COLO668 (cell line): ENCODE results near the gene GATAD2A.
A peak's percentile ranks its signal among the peaks of the same experiment; 100 is the strongest.
"Not testable (repeated sequence)": the region's sequence is repeated elsewhere in the genome, so short reads cannot be mapped to it uniquely, and the experiment has no call there.

Experiments used
- DNase-seq: peaks from one replicate; lab custom pipeline; 2025; ENCODE audit not compliant: unreplicated experiment; lab: John Stamatoyannopoulos, UW

GATAD2A gene

DNA sequence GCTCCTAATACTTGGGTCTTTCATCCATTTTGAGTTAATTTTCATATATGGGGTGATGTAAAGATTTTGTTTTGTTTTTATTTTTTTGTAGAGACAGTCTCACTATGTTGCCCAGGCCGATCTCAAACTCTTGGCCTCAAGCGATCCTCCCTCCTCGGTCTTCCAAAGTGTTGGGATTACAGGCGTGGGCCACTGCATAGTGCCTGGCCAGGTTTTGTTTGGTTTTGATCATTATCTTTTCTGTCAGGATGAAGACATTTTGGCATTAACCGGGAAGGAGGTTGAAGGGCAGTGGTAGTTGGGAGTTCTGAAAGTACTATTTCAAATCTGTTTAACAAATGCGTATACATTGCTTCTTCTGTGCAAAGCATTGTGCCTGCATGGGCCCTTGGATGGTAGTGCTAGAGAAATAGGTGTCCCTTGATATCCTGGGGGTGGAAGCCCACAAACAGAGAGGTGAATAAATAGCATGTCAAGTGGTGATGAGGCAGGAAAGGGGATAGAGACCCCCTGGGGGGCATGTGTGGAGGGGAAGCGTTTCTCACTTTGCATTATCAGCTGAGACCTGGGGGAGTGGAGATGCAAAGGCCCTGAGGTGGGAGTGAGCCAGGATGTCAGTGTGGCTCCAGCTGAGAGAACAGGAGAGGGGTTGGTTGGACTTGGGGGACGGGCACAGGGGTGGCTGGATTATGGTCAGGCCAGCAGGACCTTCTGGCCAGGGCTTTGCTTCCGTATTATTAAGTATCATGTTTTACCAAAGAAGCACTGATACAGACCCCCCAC is 41.4 kb downstream of the GATAD2A start:
- no peak for DNase-seq

DNA sequence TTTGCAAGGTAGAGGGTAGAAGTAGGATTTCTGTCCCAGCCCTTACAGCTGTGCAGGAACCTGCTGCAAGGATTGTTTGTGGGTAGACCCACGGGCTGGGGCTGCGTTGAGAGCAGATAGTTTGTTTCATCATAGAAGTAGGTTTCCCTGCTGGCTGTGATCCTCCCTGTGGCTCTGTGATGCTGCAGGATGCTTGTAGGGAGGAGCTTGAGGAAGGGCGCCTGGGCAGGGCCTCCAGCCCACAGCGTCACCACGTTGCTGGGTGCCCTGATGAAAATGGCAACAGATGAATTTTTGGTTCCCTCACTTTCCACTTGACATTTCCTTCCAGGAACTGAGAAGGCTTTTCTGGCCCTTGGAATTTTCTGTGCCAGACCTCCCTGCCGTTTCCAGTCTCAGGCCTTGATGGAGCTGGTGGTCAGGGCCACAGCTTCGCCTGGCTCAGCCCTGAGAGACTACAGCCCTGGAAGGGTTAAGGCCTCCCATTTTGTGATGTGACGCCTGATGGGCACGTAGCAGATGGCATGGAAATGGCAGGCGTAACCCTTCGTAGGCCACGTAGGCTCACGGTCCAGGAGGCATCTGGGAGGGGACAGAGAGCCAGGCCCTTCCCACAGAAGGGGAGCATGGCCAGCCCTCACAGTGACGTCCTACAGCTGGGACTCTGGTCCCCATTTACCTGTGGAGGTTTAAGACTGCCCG is 42.2 kb downstream of the GATAD2A start:
- DNase-seq, result no peak

DNA sequence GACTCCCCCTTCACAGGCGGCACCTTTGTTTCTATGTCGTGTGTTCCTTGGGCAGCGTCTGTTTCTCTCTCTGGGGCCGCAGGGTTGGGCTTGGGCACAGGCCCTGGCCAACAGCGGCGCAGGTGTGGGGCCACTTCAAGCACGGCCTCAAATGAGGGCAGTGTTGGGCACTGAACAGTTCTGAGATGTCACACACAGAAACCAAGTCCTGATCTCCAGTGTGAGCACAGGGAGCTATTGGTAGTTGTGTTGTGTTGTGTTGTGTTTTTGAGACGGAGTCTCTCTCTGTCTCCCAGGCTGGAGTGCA is 42.7 kb downstream of the GATAD2A start:
- DNase-seq, result no peak

DNA sequence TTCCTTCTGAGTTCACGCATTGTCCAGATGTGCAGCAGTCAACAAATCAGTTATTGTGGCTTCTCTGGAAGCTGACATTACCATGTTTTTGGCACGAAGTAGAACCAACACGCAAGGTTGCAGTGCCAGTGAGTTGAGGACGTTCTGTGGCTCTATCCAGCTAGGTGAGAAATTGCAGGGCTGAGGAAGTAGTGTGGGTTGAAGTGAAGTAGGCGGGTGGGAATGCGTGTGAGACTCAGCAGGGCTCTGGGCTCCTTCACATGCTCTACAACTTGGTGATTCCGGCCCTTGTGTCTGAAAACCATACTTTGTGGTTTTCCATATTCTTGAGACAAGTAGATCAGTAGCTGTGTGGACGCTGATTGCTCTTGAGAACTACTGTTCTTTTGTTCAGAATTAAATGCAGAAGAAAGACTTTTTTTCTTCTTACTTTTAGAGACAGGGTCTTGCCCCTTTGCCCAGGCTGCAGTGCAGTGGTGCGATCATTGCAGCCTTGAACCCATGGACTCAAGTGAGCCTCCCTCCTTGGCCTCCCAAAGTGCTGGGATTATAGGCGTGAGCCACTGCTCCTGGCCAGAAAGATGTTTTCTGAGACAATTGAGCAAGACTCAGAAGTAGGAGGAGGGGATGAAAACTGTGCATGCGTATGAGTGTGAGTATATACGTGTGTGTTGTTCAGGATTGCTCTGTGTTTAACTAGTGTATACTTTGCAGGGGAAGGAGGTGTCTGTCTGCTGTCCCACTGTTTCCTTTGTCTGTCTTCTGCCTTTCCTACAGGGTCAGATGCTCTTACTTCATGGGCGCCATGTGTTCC is 46.2 kb downstream of the GATAD2A start:
- DNase-seq, result no peak

DNA sequence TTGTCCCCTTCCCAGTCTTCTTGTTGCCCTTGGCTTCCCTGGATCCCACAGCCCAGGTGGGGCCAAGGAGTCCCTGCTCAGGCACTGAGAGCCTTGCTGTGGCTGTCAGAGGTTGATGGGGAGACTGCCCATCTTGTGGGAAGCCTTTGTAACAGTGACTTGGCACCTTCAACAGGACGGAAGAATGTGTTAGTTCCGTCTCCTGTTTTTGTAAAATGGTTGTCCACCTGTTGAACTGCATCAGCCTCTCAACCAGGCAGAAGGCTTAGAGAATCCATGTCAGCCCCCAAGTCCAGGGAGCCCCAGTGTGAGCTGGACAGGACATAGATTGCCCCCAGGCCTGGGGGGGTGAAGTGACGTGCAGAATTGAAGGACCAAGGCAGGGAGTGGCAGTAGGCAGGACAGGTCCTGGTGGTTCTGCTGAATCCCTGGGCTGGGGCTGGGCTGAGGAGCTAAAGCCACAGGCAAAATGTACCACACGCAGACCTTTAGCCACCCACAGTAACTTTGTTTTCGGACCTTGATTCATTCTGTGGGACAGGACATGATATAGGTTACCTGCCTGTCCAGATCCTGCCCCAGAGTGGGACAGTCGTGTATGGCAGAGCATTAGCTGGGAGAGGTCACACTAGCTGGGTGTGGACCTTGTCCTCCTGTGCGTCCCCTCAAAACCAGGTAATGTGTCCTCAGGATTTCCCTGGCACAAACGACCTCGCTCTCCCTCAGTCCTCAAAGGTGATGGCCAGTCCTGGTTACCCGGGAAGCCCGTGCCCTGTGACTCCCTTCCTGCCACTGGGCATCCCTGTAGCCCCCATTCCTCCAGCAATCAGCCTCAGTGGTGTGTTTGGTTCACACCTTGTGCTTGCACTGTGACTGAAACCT is 47.0 kb downstream of the GATAD2A start:
- DNase-seq, result no peak

DNA sequence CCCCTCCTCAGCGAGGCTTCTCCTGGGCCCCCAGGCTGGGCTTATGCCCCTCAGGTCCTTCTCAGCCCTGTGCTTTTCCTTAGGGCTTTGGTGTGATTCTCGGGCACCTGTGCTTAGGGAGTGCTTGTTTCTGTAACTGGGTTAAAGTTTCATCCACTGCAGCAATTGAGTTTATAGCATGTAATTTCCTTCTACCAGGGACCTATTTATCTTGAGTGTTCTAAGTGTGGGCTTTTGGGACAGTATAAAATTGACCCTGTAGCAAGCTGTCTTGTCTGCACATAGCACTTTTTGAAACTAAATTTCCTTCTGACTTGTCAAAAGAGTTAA is 47.6 kb downstream of the GATAD2A start:
- no peak for DNase-seq

DNA sequence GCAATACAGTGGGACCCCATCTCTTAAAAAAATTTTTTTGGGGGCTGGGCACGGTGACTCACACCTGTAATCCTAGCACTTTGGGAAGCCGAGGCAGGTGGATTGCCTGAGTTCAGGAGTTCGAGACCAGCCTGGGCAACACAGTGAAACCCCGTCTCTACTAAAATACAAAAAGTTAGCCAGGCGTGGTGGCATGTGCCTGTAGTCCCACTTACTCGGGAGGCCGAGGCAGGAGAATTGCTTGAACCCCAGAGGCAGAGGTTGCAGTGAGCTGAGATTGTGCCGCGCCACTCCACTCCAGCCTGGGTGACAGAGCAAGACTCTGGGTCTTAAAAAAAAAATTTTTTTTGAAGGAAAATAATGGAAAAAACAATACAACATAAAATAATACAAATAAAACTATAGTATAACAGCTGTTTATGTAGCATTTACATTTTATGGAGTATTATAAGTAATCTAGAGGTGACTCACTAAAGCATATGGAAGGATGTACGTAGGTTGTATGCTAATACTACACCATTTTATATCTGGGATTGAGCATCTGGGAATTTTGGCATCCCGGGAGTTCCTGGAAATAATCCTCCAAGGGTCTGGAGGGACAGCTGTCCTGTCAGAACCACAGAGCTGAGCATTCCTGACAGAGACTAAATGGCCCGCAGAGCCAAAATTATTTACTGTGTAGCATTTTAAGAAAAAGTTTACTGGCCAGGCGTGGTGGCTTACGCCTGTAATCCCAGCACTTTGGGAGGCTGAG is 49.9 kb downstream of the GATAD2A start:
- not testable (repeated sequence) for DNase-seq

DNA sequence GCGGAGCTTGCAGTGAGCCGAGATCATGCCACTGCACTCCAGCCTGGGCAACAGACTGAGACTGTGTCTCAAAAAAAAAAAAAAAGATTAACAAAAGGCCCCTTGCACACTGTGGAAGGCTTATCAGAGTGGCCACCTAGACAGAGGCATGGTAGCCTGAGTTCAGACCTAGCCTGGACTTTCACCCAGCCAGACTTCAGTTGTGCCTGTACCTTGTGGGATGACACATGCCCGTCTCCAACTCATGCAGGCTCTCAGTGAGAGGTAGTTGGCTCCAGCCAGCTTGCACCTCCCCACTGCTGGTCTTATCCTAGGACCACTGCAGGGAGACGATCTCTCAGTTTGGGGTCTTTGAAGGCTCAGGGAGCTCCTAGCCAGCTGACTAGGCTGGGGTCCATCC is 52.2 kb downstream of the GATAD2A start:
- no peak for DNase-seq

DNA sequence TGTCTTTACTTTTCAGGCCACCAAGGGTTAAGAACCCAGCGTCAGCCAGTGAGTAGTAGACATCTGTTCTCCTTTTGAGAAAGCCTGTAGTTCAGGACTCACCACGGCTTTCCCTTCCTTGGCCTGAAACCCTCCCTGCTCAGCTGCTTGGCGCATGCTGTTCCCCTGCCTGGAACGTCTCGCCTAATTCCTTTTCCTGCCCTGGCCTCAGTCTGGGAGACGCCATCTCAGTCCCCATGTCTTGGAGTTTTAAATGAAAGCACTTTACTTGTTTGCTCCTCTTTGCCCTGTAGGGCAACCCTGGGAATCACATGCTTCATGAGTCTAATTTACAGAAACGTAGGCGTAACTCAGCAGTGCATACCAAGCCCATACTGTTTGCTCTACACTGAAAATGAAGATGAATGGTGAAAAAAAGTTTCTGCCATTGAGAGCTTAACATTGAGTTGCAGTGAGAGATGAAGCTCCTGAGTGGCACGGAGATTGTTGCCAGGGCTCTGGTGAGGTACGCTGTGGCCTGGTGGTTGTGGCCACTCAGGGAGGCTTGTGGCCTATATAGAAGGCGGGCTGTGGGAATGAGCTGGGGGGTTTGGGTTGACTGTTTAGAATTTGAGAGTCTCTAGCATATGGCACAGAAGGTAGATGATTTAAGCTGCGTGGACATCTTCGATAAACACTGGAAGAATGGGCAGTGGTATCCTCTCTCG is 52.8 kb downstream of the GATAD2A start:
- no peak for DNase-seq

DNA sequence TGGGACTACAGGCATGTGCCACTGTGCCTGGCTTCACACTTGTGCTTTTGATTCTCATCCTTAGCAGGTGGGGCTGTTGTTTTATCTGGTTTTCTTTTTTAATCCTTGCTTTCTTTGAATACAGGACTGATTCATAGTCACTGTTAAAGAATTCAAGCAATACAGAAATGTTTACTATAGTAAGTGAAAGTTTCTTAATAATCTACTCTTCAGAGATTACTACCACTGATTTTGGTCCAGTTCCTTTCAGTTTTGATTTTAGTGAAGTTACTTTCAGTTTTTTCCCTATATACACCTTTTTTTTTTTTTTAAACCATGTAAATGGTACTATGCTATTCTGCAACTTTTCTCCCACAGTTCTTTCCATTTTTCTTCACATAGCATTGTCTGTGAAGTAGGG is 53.6 kb downstream of the GATAD2A start:
- no peak for DNase-seq

DNA sequence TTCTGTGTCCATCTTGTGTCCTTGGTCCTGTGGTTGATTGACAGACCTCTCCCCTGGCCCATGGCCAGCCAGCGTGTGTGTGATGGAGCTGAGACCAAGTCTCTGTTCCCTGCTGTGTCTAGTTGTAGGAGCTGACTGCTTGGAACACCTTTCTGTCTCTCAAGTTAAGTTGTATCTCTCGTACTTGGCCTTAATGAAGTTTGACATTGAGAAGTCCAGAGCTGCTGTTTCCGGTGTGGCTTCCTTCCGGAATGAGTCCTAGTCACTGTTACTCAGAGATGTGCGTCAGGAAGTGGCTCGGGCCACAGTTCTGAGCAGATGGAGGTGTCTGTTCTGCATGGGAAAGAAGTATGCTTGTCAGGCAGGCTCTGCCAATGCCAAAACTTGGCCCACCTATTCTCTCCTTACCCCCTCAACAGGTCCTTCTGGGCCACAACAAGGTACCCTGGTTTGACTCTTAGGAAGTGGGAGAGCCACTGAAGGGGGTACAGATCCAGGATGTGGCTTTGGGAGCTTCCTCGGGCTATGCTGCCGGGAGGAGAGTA is 54.3 kb downstream of the GATAD2A start:
- no peak for DNase-seq

DNA sequence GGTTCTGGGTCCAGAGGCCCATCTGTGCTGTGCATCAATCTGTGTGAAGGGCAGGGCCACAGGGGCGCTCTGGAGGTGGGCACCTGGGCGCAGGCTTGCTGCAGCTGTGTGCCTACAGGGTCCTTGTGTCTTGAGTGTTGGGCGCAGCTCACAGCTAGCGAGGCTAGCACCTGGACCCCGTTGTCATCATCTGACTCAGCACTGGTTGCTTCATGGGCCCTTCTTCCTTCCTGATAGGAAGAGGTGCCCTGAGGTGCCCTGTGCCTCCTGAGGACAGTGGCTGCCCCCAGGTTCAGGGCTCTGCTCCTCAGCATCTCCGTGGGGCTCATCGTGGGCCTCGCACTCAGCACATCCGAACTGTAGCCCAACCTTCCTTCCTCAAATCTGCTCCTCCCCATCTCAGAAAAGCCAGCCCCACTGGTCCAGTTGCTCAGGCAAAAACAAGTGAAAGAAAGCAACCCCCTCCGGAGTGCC is 54.8 kb downstream of the GATAD2A start:
- DNase-seq, result no peak

DNA sequence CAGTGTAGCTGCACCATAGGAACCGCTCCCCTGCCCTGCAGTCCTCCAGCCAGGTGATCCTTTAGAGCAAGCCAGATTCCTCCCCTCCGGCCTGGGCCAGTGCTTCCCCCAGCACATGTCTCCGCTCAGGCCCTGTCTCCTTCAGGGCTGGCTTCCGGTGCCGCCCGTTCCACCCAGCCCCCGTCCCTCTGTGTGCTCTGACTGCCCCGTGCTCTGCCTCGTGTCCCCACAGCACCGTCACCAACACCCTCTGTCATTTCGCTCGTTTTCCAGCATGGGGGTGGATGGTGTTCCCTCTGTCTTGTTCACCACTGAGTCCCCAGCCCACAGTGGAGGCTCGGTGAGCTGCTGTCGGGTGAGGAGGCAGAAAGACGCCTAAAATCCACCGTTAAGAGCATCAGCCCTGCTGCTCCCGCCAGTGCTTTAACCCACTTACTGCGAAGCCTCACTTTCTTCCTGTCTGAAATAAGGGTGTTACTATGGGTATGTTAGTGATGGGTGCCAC is 55.3 kb downstream of the GATAD2A start:
- no peak for DNase-seq

DNA sequence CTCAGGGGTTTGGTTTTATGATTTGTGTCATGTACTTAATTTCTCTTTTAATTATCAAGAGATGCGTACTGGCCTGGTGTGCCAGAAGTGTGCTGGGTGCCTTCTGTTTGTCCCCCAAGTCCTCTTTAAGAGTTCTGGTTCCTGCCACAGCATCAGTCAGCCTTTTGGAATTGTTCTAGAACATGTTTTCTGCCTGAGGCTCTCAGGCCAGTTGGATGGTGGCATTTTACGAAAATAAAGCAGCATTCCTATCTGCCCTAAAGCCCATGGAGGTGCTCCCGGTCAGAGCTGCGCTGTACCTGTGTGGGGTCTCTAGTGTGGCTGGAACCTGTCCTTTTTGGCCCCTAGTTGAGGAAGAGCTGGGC is 55.8 kb downstream of the GATAD2A start:
- no peak for DNase-seq

DNA sequence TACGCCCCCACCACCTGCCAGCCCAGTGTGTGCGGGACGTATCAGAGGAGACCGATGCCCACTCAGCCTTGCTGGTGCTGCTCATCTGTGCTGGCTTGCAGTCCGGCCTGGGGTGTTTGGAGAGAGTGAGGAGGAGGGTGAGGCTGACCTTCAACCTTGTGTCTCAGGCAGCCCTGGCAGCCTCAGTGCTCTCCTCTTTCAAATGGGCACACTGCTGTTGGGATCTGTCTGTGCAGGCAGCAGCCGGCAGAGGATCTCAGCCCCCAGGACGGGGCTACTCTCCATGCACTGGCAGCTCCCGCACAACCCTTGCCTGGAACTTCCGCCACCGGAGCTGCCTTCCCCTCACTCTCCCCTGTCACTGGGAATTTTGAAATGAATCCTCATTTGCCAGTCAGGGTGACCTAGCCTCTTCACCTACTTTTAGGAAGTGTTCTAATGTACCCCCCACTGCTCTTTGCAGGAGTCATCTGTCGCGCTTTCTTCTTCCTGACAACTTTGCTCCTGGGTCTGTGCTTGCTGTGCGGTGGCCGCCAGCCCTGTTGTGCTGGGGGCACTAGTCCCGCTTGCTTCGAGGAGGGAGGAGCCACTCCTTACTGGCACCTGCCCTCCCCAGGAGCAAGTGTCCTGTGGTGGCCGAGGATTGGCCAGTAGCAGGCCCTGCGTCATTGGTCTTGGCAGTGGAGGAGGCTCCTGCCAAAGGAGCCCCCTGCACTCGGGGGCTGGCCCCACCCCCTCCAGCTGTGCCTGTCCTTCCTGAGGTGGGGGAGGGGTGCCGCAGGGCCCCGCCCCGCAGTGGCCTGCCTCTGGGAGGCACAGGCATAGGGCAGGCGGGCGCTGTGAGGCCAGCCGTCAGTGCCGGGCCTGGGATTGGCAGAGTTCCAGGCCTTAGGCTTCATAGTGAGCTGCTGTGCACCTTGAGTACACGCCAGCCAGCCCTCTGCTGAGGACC is 56.5 kb downstream of the GATAD2A start:
- DNase-seq, result peak; percentile 70

DNA sequence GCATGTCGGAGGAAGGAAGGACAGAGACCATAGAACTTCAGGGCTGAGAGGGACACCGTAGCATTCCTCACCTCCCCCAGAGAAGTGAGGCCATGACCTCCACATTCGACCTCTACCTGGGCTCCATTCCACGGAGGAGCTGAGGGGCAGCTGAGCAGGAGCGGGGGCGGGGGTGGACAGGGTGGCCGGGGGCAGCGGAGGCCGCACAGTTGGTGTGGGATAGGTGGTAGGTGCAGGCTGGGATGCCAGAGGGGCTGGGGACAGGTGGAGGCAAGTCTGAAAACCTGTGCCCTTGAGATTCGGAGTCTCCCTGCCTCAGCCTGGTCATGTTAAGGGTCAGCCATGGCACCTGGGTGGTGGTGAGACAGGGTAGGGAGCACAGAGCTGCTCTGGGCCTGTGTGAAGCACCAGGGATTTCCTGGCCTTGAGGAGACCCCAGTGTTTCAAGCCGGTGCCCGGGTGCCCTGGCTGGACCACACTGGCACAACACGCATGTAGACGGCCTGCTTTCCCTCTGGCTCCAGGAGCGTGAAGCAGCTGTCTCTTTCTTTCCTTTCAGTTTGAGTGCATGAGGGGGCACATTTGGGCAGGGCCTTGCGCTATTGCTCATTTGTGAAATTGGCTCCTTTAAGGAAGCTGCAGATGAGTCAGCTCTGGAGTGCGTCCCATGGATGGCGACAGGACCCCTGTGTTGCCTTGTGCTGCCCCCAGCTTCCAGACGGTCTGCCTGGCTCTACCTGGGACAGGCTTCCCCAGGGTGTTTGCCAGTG is 58.1 kb downstream of the GATAD2A start:
- DNase-seq, result no peak

DNA sequence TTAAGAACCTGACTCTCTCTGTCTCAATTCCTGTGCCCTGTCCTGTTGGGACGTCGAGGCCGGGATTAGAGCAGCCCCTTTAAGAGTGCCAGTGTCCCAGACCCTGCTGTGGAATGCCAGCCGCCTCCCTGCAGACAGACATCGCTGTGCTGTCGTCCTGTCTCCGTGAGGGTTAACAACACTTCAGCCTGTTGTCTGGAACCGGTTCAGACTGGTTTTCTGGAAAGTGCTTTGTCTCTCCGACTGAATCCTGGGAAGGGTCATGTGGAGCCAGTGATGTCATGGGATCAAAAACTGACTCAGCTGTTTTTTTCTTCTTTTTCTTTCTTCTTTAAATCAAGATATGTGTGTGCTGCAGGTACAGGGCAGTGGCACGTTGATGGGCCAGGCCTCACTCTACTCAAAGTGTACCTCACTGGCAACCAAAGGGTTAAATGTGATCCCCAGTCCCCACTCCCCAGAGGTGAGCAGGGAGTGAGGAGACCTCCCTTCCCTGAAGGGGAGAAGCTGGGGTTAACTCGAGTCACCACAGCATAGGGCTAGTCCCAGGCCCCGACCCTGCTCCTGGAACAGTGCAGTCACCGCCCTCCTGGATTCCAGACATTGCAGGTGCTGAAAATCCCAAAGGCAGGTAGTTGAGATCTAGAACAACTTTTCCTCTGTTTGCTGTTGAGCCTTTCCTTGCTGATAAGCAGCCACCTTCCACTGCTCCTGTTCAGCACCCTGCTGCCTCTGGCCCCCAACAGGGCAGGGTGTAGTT is 59.0 kb downstream of the GATAD2A start:
- DNase-seq, result peak; percentile 34
